Measurements from ENCODE around the gene SH2D3A. TPM values are rescaled to one million over a fixed set of nuclear protein-coding genes. Genes with fewer than 3 reads are reported as not detected.

The SH2D3A gene
- total RNA-seq, 4 donors from 2014 or later: 1.0 to 5.4 TPM; not detected in 2

DNA sequence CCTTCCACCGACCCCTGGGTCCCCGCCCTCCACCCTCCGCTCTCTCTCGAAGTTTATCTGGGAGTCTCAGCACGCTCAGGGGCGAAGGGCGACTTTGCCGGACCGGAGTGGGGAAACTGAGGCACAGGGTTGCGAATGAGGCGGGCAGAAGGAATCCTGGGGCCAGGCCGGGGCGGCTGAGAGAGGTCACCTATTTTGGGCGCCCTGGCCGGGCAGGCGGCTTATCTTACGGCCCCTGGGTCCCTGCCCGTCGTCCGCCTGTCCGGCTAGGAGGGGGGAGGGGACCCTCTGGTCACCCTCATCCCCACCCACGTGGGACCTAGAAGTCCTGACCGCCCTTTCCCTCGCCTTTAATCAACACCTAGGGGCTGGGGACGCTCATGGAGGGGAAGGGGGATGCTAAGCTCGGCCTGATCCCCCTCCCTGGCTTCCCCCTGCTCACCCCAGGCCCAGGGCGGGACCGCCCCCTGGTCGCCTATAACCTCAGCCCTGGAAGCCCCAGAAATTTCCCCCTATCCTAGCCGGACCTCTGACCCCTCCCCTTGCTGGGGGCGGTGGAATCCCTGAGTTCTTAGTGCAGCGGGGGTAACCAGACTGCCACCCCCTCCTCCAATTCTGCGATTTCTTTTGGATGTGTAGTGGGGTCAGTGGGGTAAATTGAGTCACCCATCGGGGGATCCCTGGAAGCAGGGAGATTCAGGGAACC is 27.2 kb downstream of the SH2D3A start:
- Histone ChIP-seq H3K4me3 (peak overlapping the region; percentile 82 to 89), H3K36me3 (no peaks in the 10 kb centered on the region), H3K27me3 (no peaks in the 10 kb centered on the region), H3K27ac (peak overlapping the region; percentile 82 to 99), H3K4me1 (peaks cover 0 to 28% of the 10 kb centered on the region in 2 donors), H3K9me3 (no peaks in the 10 kb centered on the region)
- intact Hi-C loops (cut with DNase I; ENCODE audit: low total_unique reads): no loop called here
- TF ChIP-seq POLR2A (IDR thresholded peaks at IDR 0.05): no peak
- TF ChIP-seq, protein P1, sequence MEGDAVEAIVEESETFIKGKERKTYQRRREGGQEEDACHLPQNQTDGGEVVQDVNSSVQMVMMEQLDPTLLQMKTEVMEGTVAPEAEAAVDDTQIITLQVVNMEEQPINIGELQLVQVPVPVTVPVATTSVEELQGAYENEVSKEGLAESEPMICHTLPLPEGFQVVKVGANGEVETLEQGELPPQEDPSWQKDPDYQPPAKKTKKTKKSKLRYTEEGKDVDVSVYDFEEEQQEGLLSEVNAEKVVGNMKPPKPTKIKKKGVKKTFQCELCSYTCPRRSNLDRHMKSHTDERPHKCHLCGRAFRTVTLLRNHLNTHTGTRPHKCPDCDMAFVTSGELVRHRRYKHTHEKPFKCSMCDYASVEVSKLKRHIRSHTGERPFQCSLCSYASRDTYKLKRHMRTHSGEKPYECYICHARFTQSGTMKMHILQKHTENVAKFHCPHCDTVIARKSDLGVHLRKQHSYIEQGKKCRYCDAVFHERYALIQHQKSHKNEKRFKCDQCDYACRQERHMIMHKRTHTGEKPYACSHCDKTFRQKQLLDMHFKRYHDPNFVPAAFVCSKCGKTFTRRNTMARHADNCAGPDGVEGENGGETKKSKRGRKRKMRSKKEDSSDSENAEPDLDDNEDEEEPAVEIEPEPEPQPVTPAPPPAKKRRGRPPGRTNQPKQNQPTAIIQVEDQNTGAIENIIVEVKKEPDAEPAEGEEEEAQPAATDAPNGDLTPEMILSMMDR (IDR thresholded peaks at IDR 0.05): no peak
- peak in 1 of 2 donors; percentile 42 for DNase-seq

DNA sequence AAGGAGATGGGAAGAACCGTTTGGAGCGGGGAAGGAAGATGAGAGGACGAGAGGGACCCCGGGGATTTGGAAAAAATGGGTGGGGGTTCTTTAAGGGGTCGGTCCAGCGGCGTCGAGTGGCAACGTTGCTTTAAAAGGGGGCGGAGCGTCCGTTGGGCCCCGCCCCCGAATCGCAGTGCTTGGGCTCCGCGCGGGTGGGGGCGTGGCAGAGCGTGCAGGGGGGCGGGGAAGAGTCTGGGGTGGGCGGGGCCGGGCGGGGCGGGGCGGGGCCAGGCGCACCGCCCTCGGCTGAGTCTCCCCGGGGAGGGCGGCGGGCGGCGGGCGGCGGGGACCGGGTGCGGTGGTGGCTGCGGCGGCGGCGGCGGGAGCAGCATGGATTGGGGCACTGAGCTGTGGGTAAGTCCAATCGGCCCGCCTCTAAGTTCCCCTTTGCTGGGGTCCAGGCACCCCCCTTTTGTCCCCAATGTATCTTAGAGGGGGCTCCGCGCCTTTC is 27.8 kb downstream of the SH2D3A start, which contains the start of gene TRIP10:
Gene TRIP10, plus strand, starts transcription at position 291 of the 493 bp plus-strand sequence. Its CDS starts 82 bp downstream, at position 373.
- intact Hi-C loops (cut with DNase I; ENCODE audit: low total_unique reads): no loop called here
- Histone ChIP-seq H3K9me3 (no peaks in the 10 kb centered on the region), H3K4me1 (peaks cover 0 to 28% of the 10 kb centered on the region in 2 donors), H3K4me3 (peak within 1 kb of the TSS; percentile 82 to 89), H3K27ac (peak within 1 kb of the TSS; percentile 87 to 99), H3K27me3 (no peaks in the 10 kb centered on the region), H3K36me3 (no peaks in the 10 kb centered on the region)
- TF ChIP-seq, protein P1 (IDR thresholded peaks at IDR 0.05): no peak
- peak; percentile 40 to 73 for TF ChIP-seq POLR2A (IDR thresholded peaks at IDR 0.05)
- peak; percentile 89 to 90 for DNase-seq

DNA sequence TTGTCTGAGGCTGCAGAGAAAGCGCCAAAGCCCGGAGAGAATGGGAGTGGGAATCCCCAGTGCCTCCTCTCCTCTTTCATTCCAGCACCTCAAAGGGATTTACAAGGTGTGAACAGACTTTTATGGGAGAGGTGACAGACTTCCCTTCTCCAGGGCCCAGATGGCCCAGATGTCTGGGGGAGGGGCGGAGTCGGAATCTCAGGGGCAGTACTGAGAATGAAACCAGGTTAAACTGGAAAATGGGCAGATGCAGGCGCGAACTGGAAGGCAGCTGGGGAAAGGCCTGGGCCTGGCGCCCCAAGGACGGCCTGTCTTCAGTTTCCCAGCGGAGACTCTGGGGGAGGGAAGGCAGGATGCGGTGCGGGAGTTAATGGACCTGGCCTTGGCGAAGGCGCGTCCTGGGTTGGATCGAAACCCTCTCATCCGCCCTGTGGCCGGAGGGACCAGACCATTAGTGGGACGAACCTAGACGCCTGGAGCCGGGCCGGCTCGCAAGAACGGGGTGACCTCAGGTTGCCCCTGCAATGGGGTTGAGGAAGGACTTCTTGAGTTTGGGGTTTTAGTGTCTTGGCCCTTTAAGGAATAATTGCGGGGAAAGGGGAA is 28.3 kb downstream of the SH2D3A start:
- peaks cover 0 to 22% of the 10 kb centered on the region in 2 donors for H3K4me1 ChIP-seq
- intact Hi-C loops (cut with DNase I; ENCODE audit: low total_unique reads): no loop called here
- H3K27ac ChIP-seq: peak overlapping the region; percentile 87 to 99
- no peaks in the 10 kb centered on the region for H3K27me3 ChIP-seq
- H3K36me3 ChIP-seq: no peaks in the 10 kb centered on the region
- peak in 1 of 2 donors; percentile 21 for TF ChIP-seq POLR2A (IDR thresholded peaks at IDR 0.05)
- TF ChIP-seq, protein P1 (IDR thresholded peaks at IDR 0.05): no peak
- H3K9me3 ChIP-seq: no peaks in the 10 kb centered on the region
- H3K4me3 ChIP-seq: peak overlapping the region; percentile 30 to 35
- peak; percentile 63 to 64 for DNase-seq

DNA sequence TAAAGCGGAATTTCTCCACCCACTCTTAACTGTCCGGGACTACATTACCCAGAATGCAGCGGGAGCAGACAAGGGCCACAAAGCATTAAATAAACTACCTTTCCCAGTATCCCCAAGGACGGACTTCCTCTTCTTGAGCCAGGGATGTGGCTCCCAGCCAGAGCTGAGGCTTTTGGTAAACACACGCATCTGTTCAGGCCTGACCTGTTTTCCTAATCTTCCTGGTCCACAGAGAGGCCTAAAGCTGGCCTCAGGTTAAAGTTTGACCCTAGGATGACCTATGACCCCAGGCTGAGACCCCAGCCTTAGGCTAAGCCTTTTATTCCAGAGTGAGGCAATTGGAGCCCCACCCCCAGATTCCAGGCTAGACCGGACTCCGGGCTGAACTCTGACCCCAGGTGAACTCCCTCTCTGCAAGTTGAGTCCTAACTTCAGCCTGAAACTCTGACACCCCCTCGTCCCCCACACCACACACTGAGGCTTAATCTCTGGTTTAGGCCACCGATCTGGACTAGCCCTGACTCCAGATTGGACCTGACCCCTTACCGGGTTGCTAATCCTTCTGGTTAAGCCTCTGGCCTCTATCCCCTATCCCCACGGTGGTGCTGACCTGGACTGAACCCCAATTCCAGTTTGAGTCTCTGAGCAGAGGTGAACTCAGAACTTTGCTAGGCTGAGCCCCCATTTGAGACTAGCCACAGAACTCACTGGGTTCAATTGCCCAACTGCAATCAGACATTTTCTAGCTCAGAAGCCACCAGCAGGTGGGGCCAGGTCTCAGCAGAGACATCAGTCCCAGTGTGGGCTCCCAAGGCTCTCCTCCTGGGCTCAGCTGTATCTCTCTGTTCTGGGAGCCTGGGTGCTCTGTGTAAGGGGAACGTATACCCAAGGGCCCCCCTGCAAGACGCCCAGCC is 29.1 kb downstream of the SH2D3A start:
- intact Hi-C loops (cut with DNase I; ENCODE audit: low total_unique reads): no loop called here
- DNase-seq: peak; percentile 94 to 99
- no peaks in the 10 kb centered on the region for H3K27me3 ChIP-seq
- peaks cover 0 to 22% of the 10 kb centered on the region in 2 donors for H3K4me1 ChIP-seq
- no peaks in the 10 kb centered on the region for H3K9me3 ChIP-seq
- H3K27ac ChIP-seq: peak overlapping the region; percentile 87 to 99
- peak; percentile 12 to 55 for TF ChIP-seq POLR2A (IDR thresholded peaks at IDR 0.05)
- TF ChIP-seq, protein P1 (IDR thresholded peaks at IDR 0.05): peak; percentile 41 to 66 (median 58)
- H3K4me3 ChIP-seq: peak overlapping the region; percentile 8 to 35
- no peaks in the 10 kb centered on the region for H3K36me3 ChIP-seq

Measured in uterus (tissue), 4 donors.